ENCODE data around the gene MTX3. TPM values are rescaled to one million over a fixed set of nuclear protein-coding genes. Genes with fewer than 3 reads are reported as not detected.
A peak's percentile ranks its signal among the peaks of the same experiment; 100 is the strongest.

Gene MTX3
- 10 to 100 TPM; 11.2 to 12.2 TPM for total RNA-seq
- long read RNA-seq, full-length matches to known transcripts, result 5 of 10 reads
- long read RNA-seq, partial matches to known transcripts, result 2 of 10 reads
- long read RNA-seq, other reads (novel, unspliced or antisense), result 3 of 10 reads

GRCh38 chr5:79990598-79991507 is at the start of gene MTX3:
TSS of gene MTX3 (minus strand) at chr5:79991262. CDS start at chr5:79991238, 24 bp downstream.
- intact Hi-C loops (cut with DNase I), result loop anchor here in 1 of 2 donors (10.0 kb wide), 1 partner anchor 84 kb away; no protein-coding TSS in a partner anchor
- peak; percentile 91 for DNase-seq
- ATAC-seq, result peak; percentile 96 to 97

GRCh38 chr5:80039650-80040049 is 48.6 kb upstream of the MTX3 start:
- intact Hi-C loops (cut with DNase I), result no loop called here
- no peak for ATAC-seq
- DNase-seq, result no peak

GRCh38 chr5:80037366-80037765 is 46.3 kb upstream of the MTX3 start:
- no peak for DNase-seq
- intact Hi-C loops (cut with DNase I), result no loop called here
- ATAC-seq, result no peak

- intact Hi-C loops (cut with DNase I), result no loop called here
These were observed 45.6 kb upstream of the MTX3 start for GRCh38 chr5:80036615-80037014.

GRCh38 chr5:80035839-80036238 is 44.8 kb upstream of the MTX3 start:
- intact Hi-C loops (cut with DNase I), result no loop called here
- ATAC-seq (no peak), DNase-seq (no peak)

More at GRCh38 chr5:80036615-80037014, 45.6 kb upstream of the MTX3 start:
- no peak for ATAC-seq
- DNase-seq, result no peak

- DNase-seq, result no peak
- intact Hi-C loops (cut with DNase I), result no loop called here
- peak; percentile 41 to 56 for ATAC-seq
These were observed 44.1 kb upstream of the MTX3 start, which contains the start of gene THBS4 for GRCh38 chr5:80034962-80035821. TSS of gene THBS4 (plus strand) at chr5:80035348. CDS start at chr5:80035538, 190 bp downstream.

- DNase-seq, result no peak
- no peak for ATAC-seq
- intact Hi-C loops (cut with DNase I), result no loop called here
These were observed 43.5 kb upstream of the MTX3 start for GRCh38 chr5:80034559-80034958.

GRCh38 chr5:80033513-80033912 is 42.5 kb upstream of the MTX3 start:
- intact Hi-C loops (cut with DNase I), result no loop called here
- ATAC-seq, result no peak
- DNase-seq, result no peak

- intact Hi-C loops (cut with DNase I), result no loop called here
- ATAC-seq (no peak), DNase-seq (no peak)
These were observed 40.0 kb upstream of the MTX3 start for GRCh38 chr5:80031109-80031508.

GRCh38 chr5:80026841-80027240 is 35.8 kb upstream of the MTX3 start:
- intact Hi-C loops (cut with DNase I), result no loop called here
- ATAC-seq, result no peak

GRCh38 chr5:80025069-80025468 is 34.0 kb upstream of the MTX3 start:
- intact Hi-C loops (cut with DNase I), result no loop called here
- no peak for DNase-seq

More at GRCh38 chr5:80026841-80027240, 35.8 kb upstream of the MTX3 start:
- DNase-seq, result no peak

GRCh38 chr5:80010754-80011392 is 19.8 kb upstream of the MTX3 start:
- DNase-seq, result no peak
- ATAC-seq, result peak; percentile 50 to 61
- intact Hi-C loops (cut with DNase I), result no loop called here

More at GRCh38 chr5:80025069-80025468, 34.0 kb upstream of the MTX3 start:
- no peak for ATAC-seq

GRCh38 chr5:80008995-80009765 is 18.1 kb upstream of the MTX3 start:
- intact Hi-C loops (cut with DNase I), result no loop called here
- DNase-seq (no peak), ATAC-seq (no peak)

- intact Hi-C loops (cut with DNase I), result no loop called here
- DNase-seq (no peak), ATAC-seq (no peak)
These were observed 11.6 kb upstream of the MTX3 start for GRCh38 chr5:80002677-80003076.

GRCh38 chr5:79999722-80000121 is 8.7 kb upstream of the MTX3 start:
- no peak for DNase-seq
- intact Hi-C loops (cut with DNase I), result loop anchor here in 1 of 2 donors (10.0 kb wide), 1 partner anchor 75 kb away; no protein-coding TSS in a partner anchor
- no peak for ATAC-seq

GRCh38 chr5:79992891-79993657 is 2.0 kb upstream of the MTX3 start:
- ATAC-seq (no peak), DNase-seq (no peak)
- intact Hi-C loops (cut with DNase I), result loop anchor here in 1 of 2 donors (10.0 kb wide), 1 partner anchor 82 kb away; no protein-coding TSS in a partner anchor

GRCh38 chr5:79990205-79990597 is 861 bp downstream of the MTX3 start:
- ATAC-seq, result no peak
- no peak for DNase-seq
- intact Hi-C loops (cut with DNase I), result loop anchor here in 1 of 2 donors (10.0 kb wide), 1 partner anchor 85 kb away; no protein-coding TSS in a partner anchor
